ENCODE results near the gene TBX19.

- TF ChIP-seq ZNF384 (IDR thresholded peaks at IDR 0.05) (no peak), FOXM1 (IDR thresholded peaks at IDR 0.05; ENCODE audit: borderline replicate concordance) (no peak), NFRKB (IDR thresholded peaks at IDR 0.05) (no peak), SP1 (IDR thresholded peaks at IDR 0.05) (no peak), FOXK2 (IDR thresholded peaks at IDR 0.05) (no peak), LEF1 (IDR thresholded peaks at IDR 0.05; ENCODE audit: borderline replicate concordance) (no peak)
These were observed 45.7 kb upstream of the TBX19 start for GRCh38 chr1:168234846-168235547.

Measured in HEK293T (cell line).